Measurements from ENCODE around the gene ZNF354B.

ZNF354B gene

GRCh38 chr5:178883815-178884430, 24.2 kb downstream of the ZNF354B start:
- DNase-seq: no peak

GRCh38 chr5:178895615-178896571, 36.1 kb downstream of the ZNF354B start, which contains the start of gene ZFP2:
Gene ZFP2 (plus strand): TSS chr5:178895913. CDS start chr5:178931314, 35,401 bp downstream.
- DNase-seq: peak; percentile 22

DNA sequence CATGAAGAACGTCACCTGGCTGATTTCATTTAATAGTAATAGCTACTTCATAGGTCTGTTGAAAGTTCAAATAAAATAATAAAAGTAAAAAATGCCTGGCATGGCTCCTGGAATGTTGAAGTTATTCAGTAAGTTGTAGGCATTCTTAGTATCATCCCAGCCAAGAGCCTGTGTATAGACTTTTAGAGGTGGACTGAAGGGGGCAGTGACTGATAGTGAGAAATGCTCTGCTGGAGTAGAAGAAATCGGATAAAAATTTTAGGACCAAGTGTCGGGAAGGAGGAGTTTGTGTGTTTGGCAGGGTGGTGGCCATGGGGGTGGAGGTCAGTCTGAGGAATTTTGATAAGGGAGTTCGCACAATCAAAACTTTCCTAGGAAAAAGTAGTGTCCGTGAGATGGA, 39.5 kb downstream of the ZNF354B start:
- DNase-seq: no peak

DNA sequence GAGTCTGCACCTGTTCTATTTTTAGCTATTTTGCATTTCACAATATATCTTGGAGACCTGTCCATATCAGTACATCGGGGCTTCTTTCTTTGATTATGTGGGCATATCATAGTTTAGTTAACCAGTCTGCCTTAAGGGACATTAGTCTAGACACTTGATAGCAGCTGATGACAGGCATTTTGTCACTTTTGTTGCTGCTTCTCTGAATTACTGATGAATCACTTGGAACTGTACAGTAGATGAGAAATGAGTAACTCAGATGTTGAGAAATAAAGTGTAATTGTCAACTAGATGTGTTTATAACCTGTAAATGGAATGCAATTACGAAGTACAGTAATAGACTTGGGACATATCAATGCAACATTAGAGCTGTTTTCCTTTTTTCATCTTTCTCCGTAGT, 43.1 kb downstream of the ZNF354B start:
- no peak for DNase-seq

GRCh38 chr5:178931846-178932760, 72.3 kb downstream of the ZNF354B start:
- DNase-seq: no peak

Measured in stimulated activated CD4-positive, alpha-beta T cell treated with anti-CD3 and anti-CD28 coated beads, Interleukin-1b, Interleukin-23, amount 100 ng/mL, for 48 hours (primary cell).